SK-N-SH treated with all-trans-retinoic acid at 6 μM for 48 hours (cell line): ENCODE data around the gene INTS3.
A peak's percentile ranks its signal among the peaks of the same experiment; 100 is the strongest.

Experiments used
- ATAC-seq: fragments of 200-7000 bp; cut with Tn5 transposase; 3 replicates; pipeline ENCODE4 v1.9.1; 2020; ENCODE audit warnings: mild to moderate bottlenecking, moderate library complexity
- ARNTL ChIP-seq: fragments of 450-650 bp; formaldehyde crosslinking; IDR thresholded peaks from 2 replicates; pipeline ENCODE4 v1.5.0; 2020; ENCODE audit warnings: low read depth, mild to moderate bottlenecking, moderate library complexity, borderline replicate concordance
- BACH2 ChIP-seq: fragments of 250-450 bp; sonication (Bioruptor Pico); IDR thresholded peaks from 2 replicates; pipeline ENCODE4 v1.9.0; 2021; ENCODE audit warnings: mild to moderate bottlenecking, borderline replicate concordance
- CSDC2 ChIP-seq: fragments of 250-450 bp; sonication (Bioruptor Pico); IDR thresholded peaks from 2 replicates; pipeline ENCODE4 v1.5.0; 2020; ENCODE audit warnings: mild to moderate bottlenecking, moderate library complexity
- ESRRG ChIP-seq: fragments of 250-450 bp; sonication (Bioruptor Pico); IDR thresholded peaks from 2 replicates; pipeline ENCODE4 v1.6.1; 2021; ENCODE audit warnings: mild to moderate bottlenecking
- GLIS3 ChIP-seq: fragments of 250-450 bp; sonication (Bioruptor Pico); IDR thresholded peaks from 2 replicates; pipeline ENCODE4 v1.5.0; 2020; ENCODE audit warnings: mild to moderate bottlenecking, moderate library complexity
- ISL1 ChIP-seq: fragments of 250-450 bp; sonication (Bioruptor Pico); IDR thresholded peaks from 2 replicates; pipeline ENCODE4 v2.1.2; 2022; ENCODE audit warnings: mild to moderate bottlenecking, moderate library complexity
- OSR1 ChIP-seq: fragments of 250-450 bp; sonication (Bioruptor Pico); IDR thresholded peaks from 2 replicates; pipeline ENCODE4 v1.8.0; 2022; ENCODE audit warnings: moderate library complexity, mild to moderate bottlenecking, inconsistent platforms
- PPARA ChIP-seq: fragments of 250-450 bp; sonication (Bioruptor Pico); IDR thresholded peaks from 2 replicates; pipeline ENCODE4 v1.5.0; 2020; ENCODE audit warnings: mild to moderate bottlenecking, borderline replicate concordance
- RARB ChIP-seq: fragments of 250-450 bp; sonication (Bioruptor Pico); IDR thresholded peaks from 2 replicates; pipeline ENCODE4 v1.8.0; 2021; ENCODE audit warnings: mild to moderate bottlenecking, moderate library complexity
- SNAI2 ChIP-seq: fragments of 250-450 bp; sonication (Bioruptor Pico); IDR thresholded peaks from 2 replicates; pipeline ENCODE4 v1.5.0; 2020; ENCODE audit warnings: mild to moderate bottlenecking, moderate library complexity
- TCF4 ChIP-seq: fragments of 250-450 bp; sonication (Bioruptor Pico); IDR thresholded peaks from 2 replicates; pipeline ENCODE4 v1.8.0; 2021; ENCODE audit warnings: mild to moderate bottlenecking, moderate library complexity, borderline replicate concordance
- TOX ChIP-seq: fragments of 250-450 bp; sonication (Bioruptor Pico); IDR thresholded peaks from 2 replicates; pipeline ENCODE4 v1.8.0; 2021; ENCODE audit warnings: mild to moderate bottlenecking, moderate library complexity, borderline replicate concordance
- ZC3H10 ChIP-seq: fragments of 250-450 bp; sonication (Bioruptor Pico); IDR thresholded peaks from 2 replicates; pipeline ENCODE4 v1.5.1; 2021; ENCODE audit warnings: mild to moderate bottlenecking, moderate library complexity
- ZFP3 ChIP-seq: fragments of 250-450 bp; sonication (Bioruptor Pico); IDR thresholded peaks from 2 replicates; pipeline ENCODE4 v1.5.0; 2020; ENCODE audit warnings: mild to moderate bottlenecking, moderate library complexity
- ZFP30 ChIP-seq: fragments of 450-650 bp; formaldehyde crosslinking; IDR thresholded peaks from 2 replicates; pipeline ENCODE4 v1.5.0; 2022; ENCODE audit warnings: mild to moderate bottlenecking, moderate library complexity
- ZNF565 ChIP-seq: fragments of 450-650 bp; formaldehyde crosslinking; conservative IDR thresholded peaks from 2 replicates; pipeline ENCODE4 v1.5.0; 2020; ENCODE audit warnings: low read depth, mild to moderate bottlenecking, moderate library complexity
- ZNF70 ChIP-seq: fragments of 450-650 bp; formaldehyde crosslinking; IDR thresholded peaks from 2 replicates; pipeline ENCODE4 v1.5.0; 2020; ENCODE audit warnings: mild to moderate bottlenecking, moderate library complexity
- ZNF8 ChIP-seq: fragments of 450-650 bp; formaldehyde crosslinking; IDR thresholded peaks from 2 replicates; pipeline ENCODE4 v1.5.0; 2020; ENCODE audit warnings: mild to moderate bottlenecking, moderate library complexity
- TF ChIP-seq, protein P1 (sequence below): fragments of 250-450 bp; sonication (Bioruptor Pico); IDR thresholded peaks from 2 replicates; pipeline ENCODE4 v1.5.1; 2021; ENCODE audit warnings: mild to moderate bottlenecking, moderate library complexity
- TF ChIP-seq, protein P2 (sequence below): fragments of 250-450 bp; sonication (Bioruptor Pico); IDR thresholded peaks from 2 replicates; pipeline ENCODE4 v1.5.0; 2020; ENCODE audit warnings: mild to moderate bottlenecking, moderate library complexity
- TF ChIP-seq, protein P3 (sequence below): fragments of 250-450 bp; sonication (Bioruptor Pico); IDR thresholded peaks from 2 replicates; pipeline ENCODE4 v1.5.1; 2020; ENCODE audit warnings: low read depth, mild to moderate bottlenecking, moderate library complexity

INTS3 gene

DNA sequence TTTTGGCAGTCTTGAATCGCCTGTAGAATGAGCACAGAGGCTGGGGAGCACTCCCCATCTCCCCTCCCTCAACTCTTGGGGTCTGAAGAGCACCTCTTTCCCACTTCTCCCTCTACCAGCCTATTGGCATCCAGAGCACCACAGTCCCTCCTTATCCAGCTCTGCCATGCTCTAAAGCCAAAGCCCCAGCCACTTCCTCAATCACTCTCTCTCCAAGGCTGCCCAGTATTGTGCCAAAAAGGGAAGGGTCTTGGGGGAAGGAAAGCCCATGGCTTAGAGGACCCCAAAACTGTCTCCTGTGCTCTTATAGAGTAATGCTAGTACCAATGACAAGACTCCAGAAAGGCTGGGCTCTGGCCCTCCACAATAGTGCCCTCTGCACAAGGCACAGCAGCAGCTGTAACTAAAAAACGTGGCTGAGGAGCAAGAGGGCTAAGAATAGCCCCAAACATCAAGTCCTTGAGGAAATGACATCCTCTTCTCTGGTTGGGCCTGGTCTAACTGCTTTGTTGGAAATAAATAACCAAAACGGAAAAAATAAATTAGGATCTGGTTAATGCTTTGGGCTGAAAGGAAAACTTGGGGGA is 75.7 kb downstream of the INTS3 start:
- TF ChIP-seq ZC3H10 (CRISPR knock-in tag) (no peak), PPARA (CRISPR knock-in tag) (no peak), SNAI2 (no peak), OSR1 (CRISPR knock-in tag) (no peak), ARNTL (CRISPR knock-in tag) (no peak), ZNF70 (CRISPR knock-in tag) (no peak), ISL1 (no peak), BACH2 (CRISPR knock-in tag) (no peak), ZFP3 (CRISPR knock-in tag) (no peak), CSDC2 (no peak)
- TF ChIP-seq, protein P1, sequence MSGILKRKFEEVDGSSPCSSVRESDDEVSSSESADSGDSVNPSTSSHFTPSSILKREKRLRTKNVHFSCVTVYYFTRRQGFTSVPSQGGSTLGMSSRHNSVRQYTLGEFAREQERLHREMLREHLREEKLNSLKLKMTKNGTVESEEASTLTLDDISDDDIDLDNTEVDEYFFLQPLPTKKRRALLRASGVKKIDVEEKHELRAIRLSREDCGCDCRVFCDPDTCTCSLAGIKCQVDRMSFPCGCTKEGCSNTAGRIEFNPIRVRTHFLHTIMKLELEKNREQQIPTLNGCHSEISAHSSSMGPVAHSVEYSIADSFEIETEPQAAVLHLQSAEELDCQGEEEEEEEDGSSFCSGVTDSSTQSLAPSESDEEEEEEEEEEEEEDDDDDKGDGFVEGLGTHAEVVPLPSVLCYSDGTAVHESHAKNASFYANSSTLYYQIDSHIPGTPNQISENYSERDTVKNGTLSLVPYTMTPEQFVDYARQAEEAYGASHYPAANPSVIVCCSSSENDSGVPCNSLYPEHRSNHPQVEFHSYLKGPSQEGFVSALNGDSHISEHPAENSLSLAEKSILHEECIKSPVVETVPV (CRISPR knock-in tag): no peak
- TF ChIP-seq, protein P2, sequence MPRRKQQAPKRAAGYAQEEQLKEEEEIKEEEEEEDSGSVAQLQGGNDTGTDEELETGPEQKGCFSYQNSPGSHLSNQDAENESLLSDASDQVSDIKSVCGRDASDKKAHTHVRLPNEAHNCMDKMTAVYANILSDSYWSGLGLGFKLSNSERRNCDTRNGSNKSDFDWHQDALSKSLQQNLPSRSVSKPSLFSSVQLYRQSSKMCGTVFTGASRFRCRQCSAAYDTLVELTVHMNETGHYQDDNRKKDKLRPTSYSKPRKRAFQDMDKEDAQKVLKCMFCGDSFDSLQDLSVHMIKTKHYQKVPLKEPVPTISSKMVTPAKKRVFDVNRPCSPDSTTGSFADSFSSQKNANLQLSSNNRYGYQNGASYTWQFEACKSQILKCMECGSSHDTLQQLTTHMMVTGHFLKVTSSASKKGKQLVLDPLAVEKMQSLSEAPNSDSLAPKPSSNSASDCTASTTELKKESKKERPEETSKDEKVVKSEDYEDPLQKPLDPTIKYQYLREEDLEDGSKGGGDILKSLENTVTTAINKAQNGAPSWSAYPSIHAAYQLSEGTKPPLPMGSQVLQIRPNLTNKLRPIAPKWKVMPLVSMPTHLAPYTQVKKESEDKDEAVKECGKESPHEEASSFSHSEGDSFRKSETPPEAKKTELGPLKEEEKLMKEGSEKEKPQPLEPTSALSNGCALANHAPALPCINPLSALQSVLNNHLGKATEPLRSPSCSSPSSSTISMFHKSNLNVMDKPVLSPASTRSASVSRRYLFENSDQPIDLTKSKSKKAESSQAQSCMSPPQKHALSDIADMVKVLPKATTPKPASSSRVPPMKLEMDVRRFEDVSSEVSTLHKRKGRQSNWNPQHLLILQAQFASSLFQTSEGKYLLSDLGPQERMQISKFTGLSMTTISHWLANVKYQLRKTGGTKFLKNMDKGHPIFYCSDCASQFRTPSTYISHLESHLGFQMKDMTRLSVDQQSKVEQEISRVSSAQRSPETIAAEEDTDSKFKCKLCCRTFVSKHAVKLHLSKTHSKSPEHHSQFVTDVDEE: no peak
- no peak for ATAC-seq

DNA sequence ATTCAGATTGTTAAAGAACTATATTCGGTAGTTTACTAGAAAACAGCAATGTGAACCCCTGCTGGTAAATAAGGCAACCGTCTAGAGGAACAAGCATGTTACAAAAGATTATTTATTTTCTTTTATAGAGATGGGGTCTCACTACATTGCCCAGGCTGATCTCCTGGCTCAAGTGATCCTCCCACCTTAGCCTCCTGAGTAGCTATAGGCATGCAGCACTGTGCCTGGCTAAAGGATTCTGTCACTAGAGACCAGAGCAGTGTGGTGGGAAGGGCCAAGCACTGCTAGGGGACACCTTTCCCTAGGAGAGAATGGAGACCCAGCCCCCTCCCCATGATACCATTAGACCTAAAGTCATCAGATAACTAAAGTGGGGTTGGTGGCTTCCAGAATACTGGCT is 76.3 kb downstream of the INTS3 start:
- ATAC-seq: no peak

DNA sequence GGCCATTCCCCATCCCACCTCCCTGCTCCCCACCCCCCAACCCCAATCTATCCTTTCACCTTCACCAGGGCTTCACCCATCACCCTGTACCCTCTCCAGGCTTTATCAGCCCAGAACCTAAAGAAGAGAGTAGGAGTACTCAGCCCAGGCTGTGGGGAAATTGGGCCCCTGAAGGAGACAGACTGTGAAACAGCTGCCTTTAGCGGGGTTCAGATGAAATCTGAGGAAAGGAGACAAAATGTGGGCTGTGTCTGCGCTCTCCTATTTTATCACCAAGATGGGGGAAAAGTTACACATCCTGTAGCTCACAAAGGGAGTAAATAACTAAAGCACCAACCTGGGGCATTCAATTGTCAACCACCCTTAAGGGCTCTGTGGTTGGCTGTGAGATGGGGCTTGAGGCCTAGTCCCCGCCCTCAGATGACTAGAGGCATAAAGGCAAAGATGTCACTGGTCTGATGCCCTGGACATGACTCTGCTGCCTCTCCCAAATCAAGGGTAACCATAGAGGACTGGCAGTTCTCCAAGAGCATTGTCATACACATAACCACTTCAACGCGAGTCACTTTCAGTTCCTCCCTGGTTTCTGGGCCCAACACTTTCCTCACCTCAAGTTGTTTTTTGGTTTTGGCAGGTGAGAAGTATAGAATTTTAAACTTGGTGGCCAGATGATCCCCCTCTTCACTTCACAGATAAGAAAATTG is 77.3 kb downstream of the INTS3 start:
- peak; percentile 74 for ATAC-seq
- TF ChIP-seq ZFP3 (CRISPR knock-in tag): no peak
- TF ChIP-seq ZNF70 (CRISPR knock-in tag): no peak
- no peak for TF ChIP-seq ESRRG
- no peak for TF ChIP-seq OSR1 (CRISPR knock-in tag)

More for the DNA sequence above, 76.3 kb downstream of the INTS3 start:
- no peak for TF ChIP-seq ZFP30 (CRISPR knock-in tag)
- TF ChIP-seq, protein P1 (CRISPR knock-in tag): no peak
- no peak for TF ChIP-seq CSDC2

DNA sequence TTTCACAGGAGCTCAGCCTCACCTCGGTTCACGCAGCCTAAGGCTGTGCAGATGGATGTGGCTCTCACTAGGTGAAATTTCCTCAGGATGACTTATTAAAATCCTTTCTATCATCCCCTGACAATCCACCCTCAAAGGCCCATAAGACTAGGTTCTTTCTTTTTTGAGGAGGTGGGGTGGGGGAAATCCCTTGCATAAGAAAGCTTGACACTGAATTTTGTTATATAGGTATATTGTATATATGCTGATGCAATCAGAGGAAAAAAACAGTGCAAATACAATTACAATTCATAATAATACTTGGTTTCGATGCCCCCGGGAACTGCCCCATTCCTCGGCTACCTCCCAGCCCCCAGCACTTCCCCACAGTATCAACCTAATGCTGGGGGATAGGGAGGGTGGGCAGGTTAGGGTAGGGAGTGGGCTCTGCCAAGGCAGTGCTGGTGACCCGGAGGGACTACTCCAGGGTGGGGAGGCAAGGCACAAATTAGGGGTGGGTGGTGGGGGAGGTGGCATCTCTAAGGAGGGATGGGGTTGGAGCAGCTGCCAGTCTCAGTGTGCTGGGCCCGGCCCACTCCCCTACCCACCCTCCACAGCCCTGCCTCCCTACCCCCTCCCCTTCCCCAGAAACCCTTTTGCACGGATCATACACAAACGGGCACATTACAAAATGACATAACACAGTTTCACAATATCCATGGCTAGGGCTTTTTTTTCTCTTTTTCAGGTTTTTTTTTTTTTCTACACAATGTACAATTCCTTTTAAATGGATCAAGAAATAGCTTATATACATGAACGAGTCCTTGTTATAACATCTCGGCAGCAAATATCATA is 78.3 kb downstream of the INTS3 start:
- no peak for ATAC-seq
- TF ChIP-seq ARNTL (CRISPR knock-in tag): no peak
- TF ChIP-seq RARB (CRISPR knock-in tag): no peak
- TF ChIP-seq, protein P3, sequence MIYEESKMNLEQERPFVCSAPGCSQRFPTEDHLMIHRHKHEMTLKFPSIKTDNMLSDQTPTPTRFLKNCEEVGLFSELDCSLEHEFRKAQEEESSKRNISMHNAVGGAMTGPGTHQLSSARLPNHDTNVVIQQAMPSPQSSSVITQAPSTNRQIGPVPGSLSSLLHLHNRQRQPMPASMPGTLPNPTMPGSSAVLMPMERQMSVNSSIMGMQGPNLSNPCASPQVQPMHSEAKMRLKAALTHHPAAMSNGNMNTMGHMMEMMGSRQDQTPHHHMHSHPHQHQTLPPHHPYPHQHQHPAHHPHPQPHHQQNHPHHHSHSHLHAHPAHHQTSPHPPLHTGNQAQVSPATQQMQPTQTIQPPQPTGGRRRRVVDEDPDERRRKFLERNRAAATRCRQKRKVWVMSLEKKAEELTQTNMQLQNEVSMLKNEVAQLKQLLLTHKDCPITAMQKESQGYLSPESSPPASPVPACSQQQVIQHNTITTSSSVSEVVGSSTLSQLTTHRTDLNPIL: no peak

DNA sequence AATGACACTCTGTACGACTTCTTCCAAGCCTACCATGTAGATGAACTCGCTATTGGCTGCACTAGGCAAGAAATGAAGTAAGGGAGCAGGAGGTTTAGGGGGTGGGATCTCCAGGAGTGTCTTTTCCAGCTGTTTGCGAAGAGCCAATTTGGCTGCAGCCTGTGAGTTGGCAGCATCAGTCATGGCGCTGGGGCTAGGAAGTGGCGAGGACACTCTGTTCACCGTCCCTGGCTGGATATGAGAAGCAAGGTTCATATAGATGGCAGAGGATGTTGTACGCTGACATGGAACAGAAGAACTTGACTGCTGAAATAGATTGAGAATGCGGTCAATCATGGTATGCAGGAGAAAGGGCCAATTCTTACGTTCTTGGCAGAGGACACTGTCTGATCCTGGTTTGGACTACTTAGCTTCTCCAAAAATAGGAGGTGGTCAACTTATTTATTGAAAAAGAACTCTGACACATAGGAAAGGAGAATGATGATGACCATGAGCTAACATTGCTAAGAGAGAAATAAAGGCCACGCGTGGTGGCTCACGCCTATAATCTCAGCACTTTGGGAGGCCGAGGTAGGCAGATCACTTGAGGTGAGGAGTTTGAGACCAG is 88.5 kb downstream of the INTS3 start:
- no peak for ATAC-seq
- TF ChIP-seq CSDC2: no peak
- TF ChIP-seq ZFP3 (CRISPR knock-in tag): no peak
- no peak for TF ChIP-seq OSR1 (CRISPR knock-in tag)
- TF ChIP-seq RARB (CRISPR knock-in tag): no peak
- TF ChIP-seq PPARA (CRISPR knock-in tag): no peak
- TF ChIP-seq GLIS3: no peak
- TF ChIP-seq ZNF8: no peak
- TF ChIP-seq ISL1: no peak
- TF ChIP-seq ZC3H10 (CRISPR knock-in tag): no peak
- TF ChIP-seq ZFP30 (CRISPR knock-in tag): no peak
- no peak for TF ChIP-seq TCF4
- no peak for TF ChIP-seq TOX (CRISPR knock-in tag)
- TF ChIP-seq, protein P2: no peak
- no peak for TF ChIP-seq ARNTL (CRISPR knock-in tag)
- no peak for TF ChIP-seq ZNF565 (CRISPR knock-in tag)
